HEK293 (cell line): ENCODE measurements around the gene CSK.

Experiments
- CTCF ChIA-PET: fragments of 350-600 bp; formaldehyde crosslinking; extraction: SDS; loops from one replicate; lab custom pipeline; 2021; ENCODE audit warnings: antibody characterized with exemption; lab: Yijun Ruan, JAX
- POLR2A ChIA-PET: fragments of 300-600 bp; formaldehyde crosslinking; extraction: SDS; loops from one replicate; lab custom pipeline; 2020; ENCODE audit warnings: antibody characterized with exemption, inconsistent platforms; lab: Yijun Ruan, JAX
- H3K27ac ChIP-seq: fragments of 200-500 bp; sonication (Bioruptor generic); 2 replicates; pipeline ENCODE4 v1.5.1; 2014; ENCODE audit warnings: low read depth, low read length, control low read depth, inconsistent platforms; ENCODE audit errors: extremely low read depth
- H3K36me3 ChIP-seq, 2 experiments: fragments of 200-500 bp in 1 of 2; sonication (Bioruptor generic) in 1 of 2; 1 replicate in 1 of 2; 2 replicates in 1 of 2; pipeline ENCODE4 v1.5.1; 2014 to 2017; ENCODE audit warnings: inconsistent platforms in 2 of 2, low read length in 2 of 2; ENCODE audit not compliant: control insufficient read depth in 2 of 2, insufficient read depth in 1 of 2
- H3K4me1 ChIP-seq: fragments of 200-500 bp; sonication (Bioruptor generic); 2 replicates; pipeline ENCODE4 v1.5.1; 2014; ENCODE audit warnings: mild to moderate bottlenecking, low read length, inconsistent platforms; ENCODE audit not compliant: control insufficient read depth, insufficient read depth
- H3K4me3 ChIP-seq: 2 replicates; pipeline ENCODE4 v1.5.1; 2011; ENCODE audit warnings: low read depth, mild to moderate bottlenecking, control low read depth, low read length, moderate library complexity
- H3K9me3 ChIP-seq: fragments of 200-500 bp; sonication (Bioruptor generic); 2 replicates; pipeline ENCODE4 v1.5.1; 2014; ENCODE audit warnings: low read depth, low read length, inconsistent platforms; ENCODE audit not compliant: control insufficient read depth, insufficient read depth
- BCL11B ChIP-seq: fragments of 450-650 bp; formaldehyde crosslinking; IDR thresholded peaks from 2 replicates; pipeline ENCODE4 v1.5.1; 2016; ENCODE audit warnings: low read depth, missing biosample characterization, missing genetic modification characterization
- HIC1 ChIP-seq: fragments of 450-650 bp; formaldehyde crosslinking; IDR thresholded peaks from 2 replicates; pipeline ENCODE4 v1.5.1; 2016; ENCODE audit warnings: missing biosample characterization, missing genetic modification characterization
- KLF16 ChIP-seq: fragments of 450-650 bp; formaldehyde crosslinking; IDR thresholded peaks from 2 replicates; pipeline ENCODE4 v1.5.1; 2017; ENCODE audit warnings: missing biosample characterization, missing genetic modification characterization
- PATZ1 ChIP-seq: fragments of 450-650 bp; formaldehyde crosslinking; IDR thresholded peaks from 2 replicates; pipeline ENCODE4 v1.5.1; 2016; ENCODE audit warnings: missing biosample characterization, missing genetic modification characterization
- SCRT2 ChIP-seq: fragments of 450-650 bp; formaldehyde crosslinking; IDR thresholded peaks from 2 replicates; pipeline ENCODE4 v1.5.1; 2016; ENCODE audit warnings: missing biosample characterization, missing genetic modification characterization
- SP2 ChIP-seq: fragments of 450-650 bp; formaldehyde crosslinking; IDR thresholded peaks from 2 replicates; pipeline ENCODE4 v1.5.1; 2016; ENCODE audit warnings: missing biosample characterization, missing genetic modification characterization
- SP7 ChIP-seq: fragments of 450-650 bp; formaldehyde crosslinking; IDR thresholded peaks from 2 replicates; pipeline ENCODE4 v1.5.1; 2016; ENCODE audit warnings: missing biosample characterization, missing genetic modification characterization
- ZBTB1 ChIP-seq: fragments of 450-650 bp; formaldehyde crosslinking; IDR thresholded peaks from 2 replicates; pipeline ENCODE4 v1.5.1; 2016; ENCODE audit warnings: missing biosample characterization, missing genetic modification characterization
- ZBTB7A ChIP-seq: fragments of 450-650 bp; formaldehyde crosslinking; IDR thresholded peaks from 2 replicates; pipeline ENCODE4 v1.5.1; 2016; ENCODE audit warnings: low read depth, missing biosample characterization, missing genetic modification characterization
- ZFP69B ChIP-seq: fragments of 450-650 bp; formaldehyde crosslinking; IDR thresholded peaks from 2 replicates; pipeline ENCODE4 v1.5.1; 2016; ENCODE audit warnings: missing biosample characterization, missing genetic modification characterization
- ZNF121 ChIP-seq: fragments of 450-650 bp; formaldehyde crosslinking; IDR thresholded peaks from 2 replicates; pipeline ENCODE4 v1.5.1; 2016; ENCODE audit warnings: missing biosample characterization, missing genetic modification characterization
- ZNF169 ChIP-seq: fragments of 450-650 bp; formaldehyde crosslinking; IDR thresholded peaks from 2 replicates; pipeline ENCODE4 v1.5.1; 2016; ENCODE audit warnings: missing biosample characterization, missing genetic modification characterization
- ZNF175 ChIP-seq: fragments of 450-650 bp; formaldehyde crosslinking; IDR thresholded peaks from 2 replicates; pipeline ENCODE4 v1.5.1; 2016; ENCODE audit warnings: missing biosample characterization, missing genetic modification characterization
- ZNF311 ChIP-seq: fragments of 450-650 bp; formaldehyde crosslinking; IDR thresholded peaks from 2 replicates; pipeline ENCODE4 v1.5.1; 2017; ENCODE audit warnings: missing biosample characterization, missing genetic modification characterization, borderline replicate concordance
- ZNF394 ChIP-seq: fragments of 450-650 bp; formaldehyde crosslinking; IDR thresholded peaks from 2 replicates; pipeline ENCODE4 v1.5.1; 2016; ENCODE audit warnings: missing biosample characterization, missing genetic modification characterization, mild to moderate bottlenecking, moderate library complexity, borderline replicate concordance
- ZNF514 ChIP-seq: fragments of 450-650 bp; formaldehyde crosslinking; IDR thresholded peaks from 2 replicates; pipeline ENCODE4 v1.5.1; 2016; ENCODE audit warnings: missing biosample characterization, missing genetic modification characterization
- ZNF558 ChIP-seq: fragments of 450-650 bp; formaldehyde crosslinking; IDR thresholded peaks from 2 replicates; pipeline ENCODE4 v1.5.1; 2016; ENCODE audit warnings: missing biosample characterization, missing genetic modification characterization
- ZNF626 ChIP-seq: fragments of 450-650 bp; sonication (Bioruptor Pico); formaldehyde crosslinking; IDR thresholded peaks from 2 replicates; pipeline ENCODE4 v1.5.1; 2018; ENCODE audit warnings: missing biosample characterization, missing genetic modification characterization, inconsistent platforms
- TF ChIP-seq, protein P1 (sequence below): fragments of 450-650 bp; formaldehyde crosslinking; IDR thresholded peaks from 2 replicates; pipeline ENCODE4 v1.5.1; 2016; ENCODE audit warnings: missing biosample characterization, missing genetic modification characterization
- TF ChIP-seq, protein P2 (sequence below): fragments of 450-650 bp; formaldehyde crosslinking; IDR thresholded peaks from 2 replicates; pipeline ENCODE4 v1.5.1; 2016; ENCODE audit warnings: missing biosample characterization, missing genetic modification characterization
- TF ChIP-seq, protein P3 (sequence below): fragments of 450-650 bp; formaldehyde crosslinking; IDR thresholded peaks from 2 replicates; pipeline ENCODE4 v1.5.1; 2016; ENCODE audit warnings: missing biosample characterization, missing genetic modification characterization, low read depth
- TF ChIP-seq, protein P4 (sequence below): fragments of 450-650 bp; formaldehyde crosslinking; IDR thresholded peaks from 2 replicates; pipeline ENCODE4 v1.5.1; 2016; ENCODE audit warnings: missing biosample characterization, missing genetic modification characterization

The CSK gene

DNA sequence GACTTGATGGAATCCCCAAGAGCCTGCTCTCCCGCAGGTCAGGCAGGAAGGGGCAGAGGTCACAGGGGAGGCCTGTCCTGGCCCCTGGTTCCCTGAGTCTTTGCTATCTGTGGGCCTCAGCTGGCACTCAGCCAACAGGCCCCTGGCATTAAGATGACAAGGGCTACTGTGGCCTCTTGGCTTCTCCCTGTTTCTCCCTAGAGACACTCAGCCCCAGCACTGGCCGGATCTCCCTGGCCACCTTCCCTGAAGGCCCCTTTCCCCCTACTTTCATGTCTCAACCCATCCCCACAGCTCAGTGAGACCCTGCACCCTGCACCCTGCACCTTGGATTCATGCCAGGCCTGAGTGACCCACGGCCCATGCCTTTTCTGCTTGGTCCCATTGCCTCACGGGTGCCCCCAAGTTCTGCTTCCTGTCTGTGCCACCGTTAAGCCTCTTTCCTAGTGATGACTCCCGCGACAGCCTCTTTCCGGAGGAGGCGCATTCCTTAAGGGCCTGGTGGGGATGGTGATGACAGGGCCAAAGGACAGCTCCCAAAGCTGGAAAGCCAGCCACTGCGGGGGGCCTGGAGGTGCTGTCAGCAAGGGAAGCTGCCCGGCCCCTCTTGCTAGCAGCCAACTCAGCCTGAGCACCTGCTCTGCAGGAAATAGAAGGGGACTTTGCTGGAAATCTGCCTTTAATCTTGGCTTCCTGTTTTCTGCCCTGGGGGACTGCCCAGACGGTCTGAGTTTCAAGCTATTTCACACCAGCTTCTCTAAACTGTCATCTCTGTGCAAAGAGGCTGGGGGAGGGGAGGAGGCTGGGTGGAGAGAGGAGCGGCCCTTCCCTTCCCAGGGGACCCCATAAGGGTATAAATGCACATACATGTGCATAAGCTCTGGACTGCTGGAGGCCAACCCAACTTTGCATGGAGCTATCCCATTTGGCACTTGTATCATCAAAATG is 4.8 kb upstream of the CSK start (continued):
- TF ChIP-seq PATZ1 (tag by site-specific recombination): 0 out of 2 replicates have a peak, but pooled peaks have one; percentile 23

DNA sequence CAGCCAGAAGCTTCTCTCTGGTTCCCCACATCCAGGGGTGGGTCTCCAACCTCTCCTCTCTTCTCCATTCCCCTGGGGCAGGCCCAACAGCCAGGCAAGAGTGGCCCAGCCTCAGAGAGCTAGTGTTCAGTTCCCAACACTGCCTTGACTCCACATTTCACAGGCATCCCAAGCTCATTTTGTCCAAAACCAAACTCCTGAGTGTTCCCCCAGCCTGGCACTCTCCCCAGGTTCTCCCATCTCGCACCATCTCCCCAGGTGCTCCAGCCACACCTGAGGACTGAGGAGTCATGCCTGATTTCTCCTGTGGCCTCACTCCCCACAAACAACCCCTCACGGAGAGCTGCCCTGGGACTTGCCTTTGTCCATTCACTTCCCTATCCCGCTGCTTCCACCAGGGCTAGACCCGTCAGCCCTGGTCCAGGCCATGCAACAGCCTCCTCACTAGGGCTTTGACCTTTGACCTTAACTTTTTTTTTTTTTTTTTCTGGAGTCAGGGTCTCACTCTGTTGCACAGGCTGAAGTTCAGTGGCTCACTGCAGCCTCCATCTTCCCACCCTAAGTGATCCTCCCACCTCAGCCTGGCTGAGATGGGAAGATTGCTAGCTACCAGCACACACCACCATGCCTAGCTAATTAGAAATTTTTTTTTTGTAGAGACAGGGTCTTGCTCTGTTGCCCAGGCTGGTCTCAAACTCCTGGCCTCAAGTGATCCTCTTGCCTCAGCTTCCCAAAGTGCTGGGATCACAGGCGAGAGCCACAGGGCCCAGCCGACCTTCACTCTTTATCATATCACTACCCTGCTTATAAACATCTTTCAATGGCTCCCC is 3.9 kb upstream of the CSK start:
- ChIA-PET POLR2A (interaction anchor here (0.6 to 1.7 kb wide), 6 partner anchors 9 to 252 kb away, joined by 3 to 6 read pairs (median 3); no protein-coding TSS in a partner anchor), CTCF (interaction anchor here (0.5 to 25.7 kb wide), 11 partner anchors 3 to 723 kb away, joined by 3 to 649 read pairs (median 4); partner anchors contain the start of gene CSK)
- no peak overlapping the region for H3K4me3 ChIP-seq
- H3K36me3 ChIP-seq: no peaks in the 10 kb centered on the region
- peaks cover 16% of the 10 kb centered on the region for H3K4me1 ChIP-seq
- no peak overlapping the region for H3K27ac ChIP-seq
- no peaks in the 10 kb centered on the region for H3K9me3 ChIP-seq
- TF ChIP-seq, protein P1, sequence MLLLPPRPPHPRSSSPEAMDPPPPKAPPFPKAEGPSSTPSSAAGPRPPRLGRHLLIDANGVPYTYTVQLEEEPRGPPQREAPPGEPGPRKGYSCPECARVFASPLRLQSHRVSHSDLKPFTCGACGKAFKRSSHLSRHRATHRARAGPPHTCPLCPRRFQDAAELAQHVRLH (tag by site-specific recombination): no peak
- TF ChIP-seq SCRT2 (tag by site-specific recombination) (0 out of 2 replicates have a peak, but pooled peaks have one; percentile 19), ZBTB7A (tag by site-specific recombination) (0 out of 2 replicates have a peak, but pooled peaks have one; percentile 30), ZNF626 (tag by site-specific recombination) (no peak), BCL11B (tag by site-specific recombination) (peak; percentile 29; the same call in 1 of the 2 replicates), HIC1 (tag by site-specific recombination) (no peak), SP7 (tag by site-specific recombination) (no peak), ZBTB1 (tag by site-specific recombination) (no peak), ZNF169 (tag by site-specific recombination) (no peak), ZNF558 (no peak), ZNF121 (tag by site-specific recombination) (peak; percentile 75), ZFP69B (no peak), ZNF394 (tag by site-specific recombination) (no peak), SP2 (tag by site-specific recombination) (no peak), ZNF175 (no peak), ZNF311 (tag by site-specific recombination) (no peak), ZNF514 (tag by site-specific recombination) (no peak), KLF16 (tag by site-specific recombination) (no peak)
- TF ChIP-seq, protein P2, sequence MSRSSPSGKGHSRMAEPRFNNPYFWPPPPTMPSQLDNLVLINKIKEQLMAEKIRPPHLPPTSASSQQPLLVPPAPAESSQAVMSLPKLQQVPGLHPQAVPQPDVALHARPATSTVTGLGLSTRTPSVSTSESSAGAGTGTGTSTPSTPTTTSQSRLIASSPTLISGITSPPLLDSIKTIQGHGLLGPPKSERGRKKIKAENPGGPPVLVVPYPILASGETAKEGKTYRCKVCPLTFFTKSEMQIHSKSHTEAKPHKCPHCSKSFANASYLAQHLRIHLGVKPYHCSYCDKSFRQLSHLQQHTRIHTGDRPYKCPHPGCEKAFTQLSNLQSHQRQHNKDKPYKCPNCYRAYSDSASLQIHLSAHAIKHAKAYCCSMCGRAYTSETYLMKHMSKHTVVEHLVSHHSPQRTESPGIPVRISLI (tag by site-specific recombination): peak; percentile 90
- TF ChIP-seq, protein P3, sequence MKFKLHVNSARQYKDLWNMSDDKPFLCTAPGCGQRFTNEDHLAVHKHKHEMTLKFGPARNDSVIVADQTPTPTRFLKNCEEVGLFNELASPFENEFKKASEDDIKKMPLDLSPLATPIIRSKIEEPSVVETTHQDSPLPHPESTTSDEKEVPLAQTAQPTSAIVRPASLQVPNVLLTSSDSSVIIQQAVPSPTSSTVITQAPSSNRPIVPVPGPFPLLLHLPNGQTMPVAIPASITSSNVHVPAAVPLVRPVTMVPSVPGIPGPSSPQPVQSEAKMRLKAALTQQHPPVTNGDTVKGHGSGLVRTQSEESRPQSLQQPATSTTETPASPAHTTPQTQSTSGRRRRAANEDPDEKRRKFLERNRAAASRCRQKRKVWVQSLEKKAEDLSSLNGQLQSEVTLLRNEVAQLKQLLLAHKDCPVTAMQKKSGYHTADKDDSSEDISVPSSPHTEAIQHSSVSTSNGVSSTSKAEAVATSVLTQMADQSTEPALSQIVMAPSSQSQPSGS (tag by site-specific recombination): no peak
- TF ChIP-seq, protein P4, sequence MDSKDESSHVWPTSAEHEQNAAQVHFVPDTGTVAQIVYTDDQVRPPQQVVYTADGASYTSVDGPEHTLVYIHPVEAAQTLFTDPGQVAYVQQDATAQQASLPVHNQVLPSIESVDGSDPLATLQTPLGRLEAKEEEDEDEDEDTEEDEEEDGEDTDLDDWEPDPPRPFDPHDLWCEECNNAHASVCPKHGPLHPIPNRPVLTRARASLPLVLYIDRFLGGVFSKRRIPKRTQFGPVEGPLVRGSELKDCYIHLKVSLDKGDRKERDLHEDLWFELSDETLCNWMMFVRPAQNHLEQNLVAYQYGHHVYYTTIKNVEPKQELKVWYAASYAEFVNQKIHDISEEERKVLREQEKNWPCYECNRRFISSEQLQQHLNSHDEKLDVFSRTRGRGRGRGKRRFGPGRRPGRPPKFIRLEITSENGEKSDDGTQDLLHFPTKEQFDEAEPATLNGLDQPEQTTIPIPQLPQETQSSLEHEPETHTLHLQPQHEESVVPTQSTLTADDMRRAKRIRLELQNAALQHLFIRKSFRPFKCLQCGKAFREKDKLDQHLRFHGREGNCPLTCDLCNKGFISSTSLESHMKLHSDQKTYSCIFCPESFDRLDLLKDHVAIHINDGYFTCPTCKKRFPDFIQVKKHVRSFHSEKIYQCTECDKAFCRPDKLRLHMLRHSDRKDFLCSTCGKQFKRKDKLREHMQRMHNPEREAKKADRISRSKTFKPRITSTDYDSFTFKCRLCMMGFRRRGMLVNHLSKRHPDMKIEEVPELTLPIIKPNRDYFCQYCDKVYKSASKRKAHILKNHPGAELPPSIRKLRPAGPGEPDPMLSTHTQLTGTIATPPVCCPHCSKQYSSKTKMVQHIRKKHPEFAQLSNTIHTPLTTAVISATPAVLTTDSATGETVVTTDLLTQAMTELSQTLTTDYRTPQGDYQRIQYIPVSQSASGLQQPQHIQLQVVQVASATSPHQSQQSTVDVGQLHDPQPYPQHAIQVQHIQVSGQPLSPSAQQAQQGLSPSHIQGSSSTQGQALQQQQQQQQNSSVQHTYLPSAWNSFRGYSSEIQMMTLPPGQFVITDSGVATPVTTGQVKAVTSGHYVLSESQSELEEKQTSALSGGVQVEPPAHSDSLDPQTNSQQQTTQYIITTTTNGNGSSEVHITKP (tag by site-specific recombination): no peak
